SIG-M5 treated with dmso at 0.1 percent for 504 hours (cell line): ENCODE measurements around the gene KIAA0232.

ENCODE experiments used
- DNase-seq: peaks from one replicate; lab custom pipeline; 2025; ENCODE audit not compliant: unreplicated experiment; lab: John Stamatoyannopoulos, UW

The KIAA0232 gene

DNA sequence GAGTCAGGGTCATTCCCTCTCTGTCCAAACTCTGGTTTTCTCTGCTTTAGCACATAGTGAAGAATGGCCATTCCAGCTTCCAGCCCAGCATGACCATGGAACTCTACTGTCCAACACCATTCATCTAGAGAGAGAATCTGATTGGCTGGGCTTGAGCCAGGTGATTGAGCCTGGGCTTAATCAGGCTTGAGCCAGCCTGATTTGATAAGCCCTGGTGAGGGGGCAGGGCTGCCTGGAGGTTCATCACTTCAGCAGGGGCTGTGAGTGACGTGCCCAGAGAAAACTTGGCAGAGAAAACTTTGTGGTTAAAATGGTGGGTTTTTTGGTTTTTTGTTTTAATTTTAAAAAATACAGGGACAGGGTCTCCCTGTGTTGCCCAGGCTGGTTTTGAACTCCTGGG lies 62.5 kb downstream of the KIAA0232 start:
- DNase-seq = no peak

DNA sequence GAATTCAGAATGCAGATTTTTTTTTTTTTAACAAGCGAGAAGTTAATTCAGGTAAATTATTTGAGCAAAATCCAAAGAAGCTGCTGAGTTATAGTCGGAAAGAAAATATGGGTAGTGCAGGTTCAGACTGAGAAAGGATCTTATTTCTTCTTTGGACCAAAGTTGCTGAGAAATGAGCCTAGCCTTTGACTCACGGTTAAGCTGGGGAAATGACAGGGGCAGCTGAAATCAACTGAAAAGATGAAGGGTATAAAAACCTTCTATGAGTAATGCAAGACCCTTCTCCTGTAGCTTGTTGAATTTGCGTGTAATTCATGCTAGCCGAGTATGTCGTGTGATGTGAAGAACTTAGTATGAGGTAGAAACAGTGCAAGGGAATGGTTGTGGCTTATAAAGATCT lies 63.0 kb downstream of the KIAA0232 start:
- no peak for DNase-seq

DNA sequence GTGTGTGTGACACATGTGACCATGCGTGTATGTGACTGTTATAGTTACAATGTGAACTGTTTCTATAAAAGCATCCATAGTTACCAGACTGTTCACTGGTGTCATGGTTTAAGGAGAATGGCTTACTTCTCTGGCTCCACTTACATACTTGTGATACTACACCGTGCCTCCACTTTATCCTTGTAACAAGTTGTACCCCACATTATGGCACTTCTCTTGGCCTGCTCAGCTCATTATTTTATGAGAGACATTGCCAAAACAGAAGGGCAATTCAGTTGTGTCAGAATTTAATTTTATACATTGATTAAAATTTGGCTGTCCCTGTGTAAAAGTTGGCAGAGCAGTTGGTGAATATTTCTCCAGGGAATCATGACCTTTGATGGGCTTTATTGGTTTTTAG lies 64.7 kb downstream of the KIAA0232 start:
- DNase-seq = no peak

DNA sequence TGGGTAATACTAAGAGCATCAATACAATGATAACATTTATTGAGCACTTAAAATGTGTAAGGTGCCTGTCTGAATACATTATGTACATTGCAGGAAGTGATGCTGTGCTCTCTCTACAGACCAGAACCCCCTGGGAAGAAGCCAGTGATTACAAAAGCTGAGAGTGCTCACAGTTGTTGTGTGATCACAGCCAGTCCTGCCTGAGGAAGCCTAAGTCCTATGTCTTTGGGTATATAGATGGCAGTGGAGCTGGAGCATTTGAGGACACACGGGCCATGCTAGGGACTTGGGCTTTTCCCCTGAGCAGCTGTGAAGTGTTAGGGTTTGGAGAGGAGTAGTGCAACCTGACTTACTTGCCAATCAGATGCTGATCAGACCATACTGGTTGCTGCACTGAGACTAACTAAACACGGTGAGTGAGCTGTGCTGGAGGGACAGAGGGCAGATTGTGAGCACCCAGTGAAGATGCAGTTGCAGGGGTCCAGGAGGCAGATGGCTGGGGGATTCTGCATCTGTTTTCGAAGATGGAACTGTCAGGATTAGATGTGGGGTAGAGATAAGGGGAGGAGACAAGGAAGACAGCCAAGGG lies 66.3 kb downstream of the KIAA0232 start:
- no peak for DNase-seq

DNA sequence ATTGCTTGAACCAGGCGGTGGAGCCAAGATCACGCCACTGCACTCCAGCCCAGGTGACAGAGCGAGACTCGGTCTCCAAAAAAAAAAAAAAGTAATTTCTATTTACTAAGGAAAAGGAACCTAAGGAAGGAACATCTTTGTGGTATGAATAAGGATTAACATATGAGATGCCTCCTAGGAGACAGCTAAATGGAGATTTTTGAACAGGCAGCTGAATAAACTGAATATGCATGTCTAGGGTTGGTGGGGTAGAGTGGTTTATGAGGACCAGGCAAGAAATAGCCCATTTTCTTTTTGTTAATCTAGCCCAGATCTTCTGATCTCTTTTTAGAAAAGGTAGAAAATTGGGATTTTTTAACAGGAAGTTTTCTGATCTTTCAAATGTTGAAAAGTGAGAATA lies 67.2 kb downstream of the KIAA0232 start:
- no peak for DNase-seq

DNA sequence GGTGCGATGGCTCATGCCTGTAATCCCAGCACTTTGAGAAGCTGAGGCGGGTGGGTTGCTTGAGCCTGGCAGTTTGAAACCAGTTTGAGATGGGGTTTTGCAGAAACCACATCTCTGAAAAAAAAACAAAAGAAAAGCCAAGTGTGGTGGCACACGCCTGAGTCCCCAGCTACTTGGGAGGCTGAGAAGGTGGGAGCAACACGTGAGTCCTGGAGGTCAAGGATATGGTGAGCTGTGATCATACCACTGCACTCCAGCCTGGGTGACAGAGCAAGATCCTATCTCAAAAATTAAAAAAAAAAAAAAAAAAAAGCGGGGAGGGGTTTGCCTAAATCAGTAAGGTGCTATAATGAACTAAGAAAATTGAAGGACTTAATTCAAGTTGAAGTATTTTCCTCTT lies 68.9 kb downstream of the KIAA0232 start:
- DNase-seq = no peak

DNA sequence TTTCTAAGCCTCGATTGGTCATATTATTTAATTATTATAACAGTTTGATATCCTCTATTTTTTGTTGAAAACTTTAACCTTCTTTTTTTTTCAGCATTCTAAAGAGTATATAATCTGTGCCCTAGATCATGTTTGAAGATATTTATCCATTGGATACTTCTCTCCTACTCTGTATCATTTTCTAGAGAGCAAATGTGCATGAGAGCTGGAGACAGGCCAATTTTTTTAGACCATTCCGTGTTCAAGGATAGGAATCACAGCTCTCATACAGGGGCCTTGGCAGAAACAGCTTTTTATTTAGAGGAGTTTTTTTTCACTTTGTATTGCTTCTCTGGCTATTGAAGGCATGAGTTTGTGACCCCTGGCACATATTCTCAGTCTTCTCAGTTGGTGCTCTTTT lies 69.4 kb downstream of the KIAA0232 start:
- DNase-seq = no peak

DNA sequence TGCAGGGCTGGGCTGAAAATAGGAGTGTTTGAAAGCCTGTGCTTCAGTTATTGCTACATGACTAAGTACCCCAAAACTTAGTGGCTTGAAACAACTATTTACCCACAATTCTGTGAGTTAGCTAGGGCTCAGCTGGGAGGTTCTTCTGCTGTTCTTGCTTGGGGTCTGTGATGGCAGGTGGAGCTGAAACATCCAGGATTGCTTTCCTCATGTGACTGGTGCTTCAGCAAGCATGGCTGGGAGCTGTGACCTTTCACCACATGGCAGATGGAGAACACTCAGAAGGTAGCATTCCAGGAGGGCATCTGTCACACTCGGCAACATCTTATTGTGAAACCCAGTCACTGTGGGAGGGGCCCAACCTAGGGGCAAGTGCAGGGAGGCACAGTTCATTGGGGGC lies 70.1 kb downstream of the KIAA0232 start:
- no peak for DNase-seq

DNA sequence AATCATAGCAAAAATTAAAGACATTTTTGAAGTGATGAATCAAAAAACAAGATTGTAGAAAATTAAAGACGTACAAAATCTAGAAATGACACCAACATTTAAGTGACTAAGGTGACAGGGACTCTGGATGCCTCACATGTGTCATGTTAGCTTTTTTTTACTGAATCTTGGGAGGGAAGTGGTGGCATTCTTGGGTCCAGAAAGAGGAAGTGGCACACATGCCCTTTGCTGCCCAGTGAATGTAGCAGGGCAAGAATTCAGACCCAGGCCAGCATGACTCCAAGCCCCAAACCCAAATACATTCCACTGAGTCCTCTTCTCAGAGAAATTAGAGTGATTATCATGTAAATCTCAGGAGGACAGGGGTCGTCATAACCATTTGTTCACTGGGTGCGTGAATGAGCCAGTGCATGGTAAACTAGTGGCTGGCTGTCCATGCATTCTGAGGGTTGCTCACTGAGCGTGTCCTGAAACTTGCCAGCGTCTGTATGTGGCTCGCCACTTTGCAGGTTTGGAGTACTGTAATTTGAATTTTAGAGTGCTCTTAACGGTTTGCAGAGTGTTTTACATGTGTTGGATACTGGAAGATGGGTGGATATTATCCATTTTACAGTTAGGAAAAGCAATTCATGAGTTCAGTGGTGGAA lies 71.7 kb downstream of the KIAA0232 start:
- no peak for DNase-seq

DNA sequence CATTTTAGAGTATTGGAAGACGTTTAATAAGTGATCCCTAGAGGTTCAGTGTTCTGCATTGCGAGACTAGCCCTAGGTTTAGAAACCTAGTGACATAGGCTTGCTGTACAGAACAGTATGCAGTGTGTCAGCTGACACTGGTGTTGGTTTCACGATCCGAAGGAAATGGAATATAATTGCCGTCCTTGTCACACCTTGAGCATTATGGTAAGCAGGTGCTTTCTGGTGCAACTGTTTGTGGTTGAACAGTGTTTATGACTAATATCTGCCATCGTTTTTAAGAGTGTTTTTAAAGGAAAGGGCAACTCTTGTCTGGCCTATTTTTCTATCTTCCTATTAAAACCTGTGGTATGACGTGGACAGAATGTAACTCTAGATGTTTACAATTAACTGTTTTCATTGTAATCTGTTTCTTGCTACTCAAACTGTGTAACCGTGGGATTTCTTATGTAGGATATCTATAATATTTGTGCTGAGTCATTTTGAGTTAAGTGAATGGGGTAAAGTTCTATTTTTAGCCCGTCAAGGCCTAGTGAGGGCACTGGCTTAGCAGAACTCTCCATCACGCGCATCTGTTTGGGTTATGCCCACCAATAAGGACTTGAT lies 73.3 kb downstream of the KIAA0232 start:
- DNase-seq = no peak

DNA sequence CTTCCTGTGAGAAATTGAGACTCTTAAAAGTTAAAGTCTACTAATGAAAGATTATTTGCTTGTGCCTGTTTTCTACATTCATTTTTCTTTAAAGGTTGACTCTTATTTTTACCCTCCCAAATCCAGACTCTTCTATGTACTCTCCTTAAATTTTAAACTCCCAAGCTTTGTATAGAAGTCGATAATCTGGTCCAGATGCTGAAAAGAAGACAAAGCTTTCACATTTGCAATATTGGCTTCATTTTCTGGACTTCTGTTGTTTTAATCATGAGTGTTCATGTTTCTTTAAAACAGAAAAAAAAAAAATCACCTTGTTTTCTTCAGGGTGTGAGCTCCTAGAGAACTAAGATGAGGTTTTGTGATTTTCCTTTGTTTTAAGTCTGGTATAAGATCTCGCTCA lies 73.9 kb downstream of the KIAA0232 start:
- DNase-seq = no peak

DNA sequence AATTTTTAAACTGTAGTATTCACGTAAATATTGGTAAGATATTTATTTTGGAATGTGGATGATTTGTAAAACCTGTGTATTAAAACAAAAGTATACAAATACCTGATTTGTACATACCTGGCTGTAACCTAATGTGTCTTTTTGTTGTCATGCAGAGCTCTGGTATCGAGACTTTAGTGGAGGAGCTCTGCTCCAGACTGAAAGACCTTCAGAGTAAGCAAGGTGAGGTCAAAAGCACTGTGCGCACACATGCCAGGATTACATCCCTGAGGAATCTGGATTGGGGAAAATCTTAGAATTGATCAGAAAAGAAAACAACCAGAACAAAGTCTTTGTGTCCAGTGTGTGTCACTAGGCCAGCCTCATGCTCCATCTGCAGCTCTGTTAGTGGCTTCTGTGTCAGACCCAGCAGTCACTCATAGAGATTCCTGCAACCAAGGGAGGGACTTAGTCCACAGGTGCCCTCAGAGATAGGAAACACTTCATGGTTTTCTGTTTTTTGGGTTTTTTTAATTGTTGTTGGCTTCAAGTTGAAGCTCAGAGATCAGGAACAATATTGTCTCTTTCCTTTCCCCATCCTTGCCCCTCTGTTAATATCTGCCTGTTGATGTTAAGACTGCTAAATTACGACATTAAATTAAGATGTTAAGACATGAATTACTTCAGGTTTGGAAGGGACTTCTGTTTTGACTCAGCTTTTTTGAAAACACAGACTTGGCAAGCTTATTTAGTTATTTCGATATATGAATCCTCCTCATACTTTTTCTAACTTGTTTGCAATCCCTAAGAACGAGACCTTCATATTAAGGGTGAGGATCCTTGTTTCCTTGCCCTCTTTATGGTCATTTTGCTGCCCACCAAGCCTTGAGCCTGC lies 74.7 kb downstream of the KIAA0232 start:
- DNase-seq = no peak

DNA sequence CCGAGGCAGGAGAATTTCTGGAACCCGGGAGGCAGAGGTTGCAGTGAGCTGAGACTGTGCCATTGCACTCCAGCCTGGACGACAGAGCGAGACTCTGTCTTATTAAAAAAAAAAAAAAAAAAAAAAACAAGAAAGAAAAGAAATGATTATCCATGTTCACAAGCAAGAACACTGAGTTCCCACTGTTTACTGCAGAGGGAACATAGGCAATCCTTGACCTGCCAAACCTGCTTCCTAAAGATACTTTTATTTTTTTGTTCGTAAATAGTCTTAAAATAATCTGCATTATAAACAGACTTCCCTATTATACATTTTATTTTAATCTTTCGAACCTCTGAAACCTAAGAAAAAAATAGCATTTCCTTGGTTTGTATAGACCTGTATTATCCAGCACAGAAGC lies 76.5 kb downstream of the KIAA0232 start:
- no peak for DNase-seq

DNA sequence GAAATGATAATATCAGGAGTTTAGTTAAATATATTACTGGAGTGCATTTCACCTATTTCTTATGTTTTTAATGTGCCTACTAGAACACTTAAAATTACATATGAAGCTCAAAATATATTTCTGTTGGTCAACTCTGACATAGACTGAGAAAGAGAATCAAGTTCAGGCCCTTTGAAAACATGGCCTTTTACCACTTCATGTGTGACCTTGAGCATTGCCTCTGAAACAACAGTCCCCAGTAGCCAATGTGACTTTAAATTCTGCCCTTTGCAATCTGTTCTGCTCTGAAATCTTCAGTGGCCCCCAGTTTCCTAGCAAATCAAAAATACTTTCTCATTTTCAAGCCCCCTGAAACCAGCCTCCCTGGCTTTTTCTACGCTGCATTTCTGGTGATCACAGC lies 77.0 kb downstream of the KIAA0232 start:
- DNase-seq = no peak

DNA sequence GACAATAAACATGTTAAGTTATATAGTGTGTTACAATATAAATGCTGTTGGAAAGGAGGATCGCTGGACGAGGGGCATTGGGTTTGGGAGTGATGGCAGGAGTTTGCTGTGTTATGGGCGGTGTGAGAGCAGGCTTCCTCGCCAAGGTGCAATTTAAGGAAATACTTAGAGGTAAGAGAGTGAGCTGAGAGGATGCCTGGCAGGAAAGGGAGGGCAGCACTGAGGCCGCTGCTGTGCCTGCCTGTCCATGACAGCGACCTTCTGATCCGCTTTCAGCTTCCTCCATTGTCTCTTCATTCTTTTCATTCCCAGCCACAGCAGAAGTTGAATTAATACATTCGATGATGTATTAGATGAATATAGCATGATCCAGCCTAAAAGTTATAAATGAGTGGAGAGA lies 85.9 kb downstream of the KIAA0232 start:
- no peak for DNase-seq

DNA sequence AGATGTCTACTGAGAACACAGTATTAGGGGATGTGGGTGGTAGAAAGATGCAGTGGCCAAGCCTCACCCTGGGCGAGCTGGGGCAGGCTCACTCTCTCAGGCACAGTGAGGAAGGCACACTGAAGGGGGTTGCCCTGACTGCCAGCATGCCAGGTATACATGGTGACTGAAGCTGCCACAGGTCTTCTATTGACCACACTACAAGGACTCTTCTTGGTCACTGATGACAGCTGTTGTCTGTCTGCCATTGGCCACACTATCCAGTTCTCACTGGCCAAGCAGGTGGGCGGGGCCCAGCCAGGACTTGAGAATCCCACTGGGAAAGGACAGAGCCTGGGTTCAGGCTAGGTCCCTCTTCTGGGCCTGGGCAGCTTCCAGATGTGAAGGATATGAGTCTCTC lies 87.4 kb downstream of the KIAA0232 start:
- DNase-seq = no peak

DNA sequence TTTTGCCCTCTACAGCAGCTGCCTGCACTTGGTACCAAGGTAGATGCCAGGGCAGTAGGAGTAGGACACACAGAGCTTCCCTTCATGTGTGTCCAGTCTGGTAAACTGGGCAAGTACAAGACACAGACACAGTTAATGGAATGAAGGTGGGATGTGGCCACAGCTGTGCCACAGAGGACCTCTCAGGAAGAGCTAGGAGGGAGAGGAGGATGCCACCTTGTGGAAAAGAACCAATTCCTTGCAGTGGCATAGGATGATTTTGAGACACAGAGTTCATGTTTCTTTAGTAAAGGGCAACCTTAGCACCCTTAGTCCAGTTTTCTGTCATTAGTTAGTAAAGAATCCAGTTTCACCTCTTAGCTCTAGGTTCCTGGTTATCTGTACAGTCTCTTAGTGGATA lies 90.8 kb downstream of the KIAA0232 start:
- DNase-seq = no peak

DNA sequence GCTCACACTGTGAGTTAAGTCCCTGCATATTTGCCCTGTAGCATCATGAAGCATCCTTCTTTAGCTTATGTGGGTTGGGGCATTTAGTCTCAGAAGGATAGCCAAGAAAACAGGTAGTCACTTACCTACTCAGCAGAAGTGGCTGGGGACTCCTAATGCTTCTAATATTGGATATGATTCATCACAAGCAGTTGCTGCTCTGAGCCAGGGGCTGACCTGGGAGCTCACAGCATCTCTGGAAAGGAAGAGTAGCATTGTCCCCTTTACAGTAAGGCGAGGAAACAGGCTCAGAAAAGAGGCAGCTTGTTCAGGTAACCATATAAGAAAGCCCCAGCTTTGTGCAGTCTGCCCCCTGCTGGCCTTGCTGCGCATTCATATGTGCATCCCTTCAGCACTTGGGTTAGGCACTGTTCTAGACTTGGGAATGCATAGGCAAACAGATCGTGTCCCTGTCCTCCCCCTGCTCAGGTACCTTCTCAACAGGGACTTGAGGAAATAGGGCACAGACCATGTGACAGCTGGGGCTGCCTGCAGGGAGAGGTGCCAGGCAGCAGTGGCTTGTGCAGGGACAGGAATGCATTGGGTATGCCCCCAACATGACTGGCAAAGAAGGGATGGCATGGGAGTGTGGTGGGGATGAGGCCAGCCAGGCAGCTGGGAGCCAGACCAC lies 91.4 kb downstream of the KIAA0232 start:
- peak; percentile 31 for DNase-seq

DNA sequence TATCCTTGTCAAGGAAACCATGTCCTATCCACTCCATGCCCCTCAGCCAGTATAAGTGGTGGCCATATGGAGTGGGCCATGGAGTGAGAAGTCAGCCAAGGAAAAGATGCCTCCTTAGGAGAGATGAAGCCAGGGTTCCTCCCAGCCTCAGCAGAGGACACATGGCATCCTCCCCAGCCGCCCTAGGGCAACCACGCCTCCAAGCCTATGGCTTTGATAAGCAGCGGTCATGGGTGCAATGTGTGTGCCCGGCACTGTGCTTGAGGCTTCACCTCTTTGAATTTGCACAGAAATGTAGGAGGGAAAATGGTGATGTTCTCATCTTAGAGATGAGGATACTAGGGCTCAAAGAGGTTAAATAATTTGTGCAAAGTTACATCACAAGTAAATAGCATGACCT lies 92.5 kb downstream of the KIAA0232 start:
- no peak for DNase-seq

DNA sequence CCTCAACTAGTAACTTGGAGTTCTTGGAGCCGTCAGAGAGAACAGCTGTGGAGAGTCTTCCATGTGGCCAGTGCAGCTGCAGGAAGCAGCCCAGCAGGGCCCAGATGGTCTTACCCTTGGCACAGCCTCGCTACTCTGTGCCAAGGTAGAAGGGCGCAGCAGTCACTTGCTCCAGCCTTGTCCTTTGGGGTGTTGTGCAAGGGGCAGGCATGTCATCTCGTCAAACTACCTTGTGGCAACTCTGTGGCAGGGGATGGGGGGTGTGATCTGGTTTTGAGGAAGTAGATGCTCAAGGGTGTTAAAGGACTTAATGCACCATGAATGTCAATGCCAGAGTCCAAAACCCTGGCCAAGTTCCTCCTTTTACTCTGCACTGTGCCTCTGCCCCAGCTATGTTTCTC lies 92.9 kb downstream of the KIAA0232 start:
- DNase-seq = peak; percentile 97

DNA sequence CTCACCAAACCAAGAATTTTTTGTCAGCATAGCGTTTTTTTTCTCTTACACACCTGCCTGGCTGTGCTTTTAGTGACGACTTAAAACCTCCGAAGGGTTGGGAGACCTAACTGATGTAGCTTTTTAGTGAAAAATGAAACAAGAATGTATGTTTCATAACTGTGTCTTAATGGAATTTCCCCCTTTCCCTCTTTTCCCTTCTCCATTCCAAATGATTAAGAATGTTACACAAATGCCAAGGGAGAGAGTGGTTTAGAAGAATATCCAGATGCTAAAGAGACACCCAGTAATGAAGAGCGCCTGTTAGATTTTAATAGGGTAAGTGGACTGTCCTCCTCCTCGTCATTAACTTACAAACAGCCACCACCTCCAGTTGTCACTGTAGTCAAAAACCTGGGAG lies 93.9 kb downstream of the KIAA0232 start:
- DNase-seq = no peak
